Left lung (tissue), 10 donors: ENCODE results near the gene GMDS. TPM values are rescaled to one million over a fixed set of nuclear protein-coding genes. Genes with fewer than 3 reads are reported as not detected.

Experiments
- ATAC-seq: fragments of 200-7000 bp; cut with Tn5 transposase; one replicate; pipeline ENCODE4 v1.9.1; 2020; ENCODE audit warnings: moderate library complexity
- DNase-seq, 4 donors: peaks; one replicate each; pipeline ENCODE4 v3.0.0-alpha.2; 2013 to 2020
- H3K27ac ChIP-seq, 2 donors: fragments of 200-600 bp; sonication (generic) in 1 of 2; one replicate each; pipeline versions ENCODE4 v1.5.0 to v1.8.0; 2020 to 2021
- H3K27me3 ChIP-seq, 2 donors: fragments of 200-600 bp; sonication (generic) in 1 of 2; one replicate each; pipeline versions ENCODE4 v1.5.0 to v1.8.0; 2020 to 2021
- H3K36me3 ChIP-seq, 2 donors: fragments of 200-600 bp; sonication (generic) in 1 of 2; one replicate each; pipeline versions ENCODE4 v1.5.0 to v1.8.0; 2020 to 2021
- H3K4me1 ChIP-seq, 2 donors: fragments of 200-600 bp; one replicate each; pipeline ENCODE4 v1.8.0; 2021
- H3K4me3 ChIP-seq, 2 donors: fragments of 200-600 bp; sonication (generic) in 1 of 2; one replicate each; pipeline versions ENCODE4 v1.5.0 to v1.8.0; 2020 to 2021; ENCODE audit warnings: mild to moderate bottlenecking in 1 of 2
- H3K9me3 ChIP-seq, 2 donors: fragments of 200-600 bp; sonication (generic) in 1 of 2; one replicate each; pipeline versions ENCODE4 v1.5.0 to v1.8.0; 2020 to 2021
- CTCF ChIP-seq, 2 donors: fragments of 200-600 bp; sonication (generic) in 1 of 2; IDR thresholded peaks; one replicate each; pipeline versions ENCODE4 v1.5.0 to v1.8.0; 2021; ENCODE audit warnings: antibody characterized with exemption in 2 of 2
- intact Hi-C, 2 donors: fragments of 100-400 bp; cut with DNase I; formaldehyde crosslinking; loops; one replicate each; pipeline versions ENCODE4 v1.11.2 to v1.14.2; 2022
- polyA plus RNA-seq, 6 donors: library from polyadenylated mRNA; unstranded; fragments of 120-200 nt; gene quantifications; one replicate each; pipeline ENCODE4 v1.2.1, GENCODE V29; 2013; ENCODE audit not compliant: insufficient read length in 6 of 6
- total RNA-seq, 2 donors: library from RNA; stranded (reverse); fragmentation: NEBNext Ultra II Directional; extraction: Animal tissue kit (Norgen Biotek cat#: 25700); gene quantifications; one replicate each; pipeline ENCODE4 v1.2.1, GENCODE V29; 2021
- donor health status: DM: no; HTN: yes; CAD: no.
- donor health status: DM: no; HTN: no; CAD: no.

Gene GMDS
- total and polyA plus RNA-seq, 8 donors = 16.5 to 25.4 (median 21.2) TPM

DNA sequence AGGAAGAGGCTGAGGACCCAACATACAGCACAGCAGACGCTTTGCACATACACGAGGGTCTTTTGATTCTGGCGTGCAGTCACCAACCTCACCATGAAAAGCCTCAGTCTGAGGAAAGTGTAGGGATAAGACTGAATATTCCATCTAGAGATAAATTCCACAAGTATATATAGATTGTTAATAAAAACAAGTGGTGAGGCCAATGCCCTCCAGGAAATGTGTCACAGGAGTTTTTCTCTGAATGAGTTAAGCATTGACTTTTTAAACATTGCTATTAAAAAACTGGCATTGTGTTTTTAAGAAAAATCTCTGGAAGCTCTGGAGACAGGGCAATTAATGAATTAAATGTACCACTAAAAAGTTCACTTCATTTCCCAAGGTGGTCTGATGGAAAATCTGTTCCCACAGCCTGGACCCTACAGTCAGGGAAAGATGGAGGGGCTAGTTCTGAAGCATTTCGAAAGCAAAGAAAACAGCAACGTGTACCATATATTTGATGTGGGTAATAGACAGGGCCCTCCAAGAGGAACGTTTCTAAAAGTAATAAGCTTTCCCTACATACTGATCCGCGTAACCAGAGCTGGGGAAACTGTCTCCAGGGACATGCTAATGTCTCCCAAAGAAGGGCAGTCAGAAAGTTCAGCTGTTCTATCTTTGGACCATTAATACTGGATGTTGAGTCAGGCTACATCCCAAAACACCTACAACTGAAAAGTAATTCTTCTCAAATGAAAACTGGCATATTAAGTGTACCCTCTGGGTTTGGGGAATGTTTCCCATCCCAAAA is 334.6 kb downstream of the GMDS start:
- Histone ChIP-seq H3K9me3 (no peaks in the 10 kb centered on the region), H3K27me3 (no peaks in the 10 kb centered on the region), H3K36me3 (no peaks in the 10 kb centered on the region), H3K27ac (no peak overlapping the region), H3K4me1 (no peaks in the 10 kb centered on the region), H3K4me3 (no peak overlapping the region)
- no peak for TF ChIP-seq CTCF (IDR thresholded peaks at IDR 0.05)
- intact Hi-C loops = no loop called here
- no peak for ATAC-seq
- DNase-seq = no peak

GRCh38 chr6:1908784-1909183 is 336.6 kb downstream of the GMDS start:
- no peak overlapping the region for H3K27ac ChIP-seq
- ATAC-seq (no peak), DNase-seq (no peak)
- H3K9me3 ChIP-seq = no peaks in the 10 kb centered on the region
- intact Hi-C loops = no loop called here
- no peaks in the 10 kb centered on the region for H3K27me3 ChIP-seq
- H3K4me3 ChIP-seq = no peak overlapping the region
- H3K4me1 ChIP-seq = no peaks in the 10 kb centered on the region
- TF ChIP-seq CTCF (IDR thresholded peaks at IDR 0.05) = no peak
- H3K36me3 ChIP-seq = no peaks in the 10 kb centered on the region

DNA sequence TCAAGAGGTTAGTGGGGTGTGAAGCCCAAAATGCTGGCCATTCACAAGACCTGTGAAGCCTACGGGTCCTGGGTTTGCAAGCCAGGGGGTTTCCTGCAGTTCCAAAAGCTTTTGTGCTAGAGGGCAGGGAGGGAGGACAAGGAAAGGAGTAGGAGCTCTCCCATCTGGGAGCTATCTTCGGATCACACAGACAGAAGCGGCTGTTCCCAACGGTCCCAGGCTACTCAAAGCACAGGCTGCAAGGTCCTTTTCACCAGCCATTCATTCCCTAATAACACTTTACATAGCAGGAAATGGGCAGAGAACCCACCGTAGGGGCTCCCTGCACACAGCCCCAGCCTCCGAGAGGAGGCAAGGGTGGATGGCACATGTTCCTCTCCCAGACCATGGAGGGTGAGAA is 338.8 kb downstream of the GMDS start:
- H3K4me3 ChIP-seq = no peak overlapping the region
- intact Hi-C loops = no loop called here
- ATAC-seq = no peak
- no peaks in the 10 kb centered on the region for H3K9me3 ChIP-seq
- no peak for DNase-seq
- no peaks in the 10 kb centered on the region for H3K4me1 ChIP-seq
- H3K27ac ChIP-seq = no peak overlapping the region
- no peaks in the 10 kb centered on the region for H3K27me3 ChIP-seq
- no peak for TF ChIP-seq CTCF (IDR thresholded peaks at IDR 0.05)
- no peaks in the 10 kb centered on the region for H3K36me3 ChIP-seq

- ATAC-seq (no peak), DNase-seq (no peak)
- no peaks in the 10 kb centered on the region for H3K4me1 ChIP-seq
- H3K27me3 ChIP-seq = no peaks in the 10 kb centered on the region
- H3K9me3 ChIP-seq = no peaks in the 10 kb centered on the region
- no peak for TF ChIP-seq CTCF (IDR thresholded peaks at IDR 0.05)
- no peak overlapping the region for H3K4me3 ChIP-seq
- H3K36me3 ChIP-seq = no peaks in the 10 kb centered on the region
- no peak overlapping the region for H3K27ac ChIP-seq
- intact Hi-C loops = no loop called here
Measured at GRCh38 chr6:1906014-1906413, 339.4 kb downstream of the GMDS start.

- H3K36me3 ChIP-seq = no peaks in the 10 kb centered on the region
- no peak for DNase-seq
- no peak overlapping the region for H3K27ac ChIP-seq
- intact Hi-C loops = no loop called here
- no peak for ATAC-seq
- H3K4me3 ChIP-seq = no peak overlapping the region
- H3K27me3 ChIP-seq = no peaks in the 10 kb centered on the region
- no peaks in the 10 kb centered on the region for H3K9me3 ChIP-seq
- TF ChIP-seq CTCF (IDR thresholded peaks at IDR 0.05) = no peak
- H3K4me1 ChIP-seq = no peaks in the 10 kb centered on the region
Measured at GRCh38 chr6:1904898-1905297, 340.5 kb downstream of the GMDS start.
